Islet precursor cell (in vitro differentiated cells): Measurements from ENCODE around the gene STAT1.
"Not testable (repeated sequence)": the region's sequence is repeated elsewhere in the genome, so short reads cannot be mapped to it uniquely, and the experiment has no call there.

ENCODE experiments used
- DNase-seq: peaks from one replicate; pipeline ENCODE4 v3.0.0-alpha.2; 2018

The STAT1 gene

DNA sequence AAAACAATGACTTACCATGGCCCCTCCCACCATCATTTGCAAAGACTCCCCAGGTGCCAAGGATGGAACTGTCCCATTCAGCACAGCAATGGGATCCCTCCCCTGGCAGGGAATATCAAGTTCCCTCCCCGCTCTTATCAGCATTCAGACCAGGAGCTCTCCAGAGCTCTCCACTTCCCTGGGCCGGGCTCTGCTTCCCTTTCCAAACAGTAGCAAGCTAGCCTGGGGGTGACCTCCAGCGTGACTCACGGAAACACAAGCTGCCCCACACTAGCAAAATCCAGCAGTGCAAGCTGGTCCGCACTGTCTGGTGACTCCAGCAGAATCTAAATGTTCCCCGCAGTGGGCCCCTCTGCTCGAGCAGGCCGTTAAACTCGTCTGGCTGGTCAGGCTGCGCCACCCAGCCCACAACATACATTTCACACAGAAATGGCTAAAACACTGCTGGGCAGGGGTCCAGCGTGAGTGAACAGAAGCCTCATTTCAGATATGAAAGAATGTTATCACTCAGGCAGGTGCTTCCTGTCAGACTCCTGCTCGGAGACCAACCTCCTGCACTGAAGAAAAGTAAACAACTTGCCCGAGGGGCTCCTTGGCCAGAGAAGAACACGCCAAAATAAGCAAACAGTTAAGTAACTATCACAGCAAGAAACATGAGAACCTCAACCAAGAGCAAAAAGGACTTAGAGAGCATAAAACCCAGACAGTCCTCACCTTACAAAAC, 33.9 kb downstream of the STAT1 start:
- peak; percentile 98 for DNase-seq

DNA sequence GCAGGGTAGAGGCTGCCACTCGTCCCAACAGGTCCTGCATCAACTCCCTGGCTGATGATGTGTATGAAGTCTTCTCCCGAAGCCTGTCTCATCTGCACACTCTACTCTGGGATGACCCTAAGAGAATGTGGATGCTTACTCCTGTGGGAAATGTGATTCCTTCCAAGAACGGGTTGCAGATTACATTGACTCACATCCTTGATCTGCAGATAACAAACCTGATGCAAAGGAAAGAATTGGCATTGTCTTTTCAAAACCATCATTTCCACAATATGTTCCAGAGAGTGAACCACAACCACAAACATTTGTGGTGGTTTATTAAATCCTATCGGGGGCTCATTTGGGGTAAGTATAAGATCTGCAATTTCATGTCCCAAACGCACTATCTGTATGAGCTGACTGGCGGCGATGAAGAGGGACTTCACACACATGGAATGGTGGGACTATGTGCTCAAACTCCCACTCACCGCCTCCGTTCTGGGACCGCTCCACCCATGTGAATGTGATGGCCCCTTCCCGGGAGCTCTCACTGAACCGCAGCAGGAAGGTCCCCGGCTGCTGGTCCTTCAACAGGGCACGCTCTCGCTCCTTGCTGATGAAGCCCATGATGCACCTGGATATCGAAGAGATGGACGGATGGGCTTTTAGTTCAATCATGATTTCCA, 35.5 kb downstream of the STAT1 start:
- DNase-seq, result no peak

DNA sequence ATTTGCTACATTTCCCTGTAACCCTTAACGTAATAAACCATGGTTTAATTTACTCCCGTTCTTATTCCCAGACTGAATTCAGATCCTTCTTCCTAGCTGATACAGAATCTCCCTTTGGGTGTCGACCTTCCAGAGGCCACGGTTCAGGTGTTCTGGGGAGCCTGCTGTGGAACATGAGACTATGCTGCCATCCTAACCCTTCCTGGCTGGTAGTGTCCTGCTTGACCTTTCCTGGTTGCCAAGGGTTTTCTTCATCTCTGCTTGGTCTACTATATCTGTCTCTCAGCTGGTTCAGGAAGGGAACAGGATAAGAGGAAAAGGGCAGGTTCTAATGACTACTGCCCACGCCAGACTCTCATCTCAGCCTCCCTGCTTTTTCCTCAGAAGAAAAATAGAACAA, 36.5 kb downstream of the STAT1 start:
- DNase-seq, result no peak

DNA sequence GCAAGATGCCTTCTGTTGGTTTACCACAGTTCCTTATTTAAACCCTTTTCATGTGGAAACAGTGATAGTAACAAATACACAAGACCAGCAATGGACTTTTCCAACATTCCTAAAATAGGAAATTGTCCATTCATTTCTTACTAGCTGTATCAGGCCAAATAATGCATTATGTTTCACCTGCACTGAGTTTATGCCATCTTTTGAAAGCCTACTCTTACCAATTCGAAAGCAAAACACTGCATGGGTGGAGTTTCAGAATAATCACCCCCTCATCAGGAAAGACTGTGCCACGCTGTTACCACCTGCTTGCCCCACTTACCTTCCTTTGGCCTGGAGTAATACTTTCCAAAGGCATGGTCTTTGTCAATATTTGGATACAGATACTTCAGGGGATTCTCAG, 37.5 kb downstream of the STAT1 start:
- DNase-seq, result no peak

DNA sequence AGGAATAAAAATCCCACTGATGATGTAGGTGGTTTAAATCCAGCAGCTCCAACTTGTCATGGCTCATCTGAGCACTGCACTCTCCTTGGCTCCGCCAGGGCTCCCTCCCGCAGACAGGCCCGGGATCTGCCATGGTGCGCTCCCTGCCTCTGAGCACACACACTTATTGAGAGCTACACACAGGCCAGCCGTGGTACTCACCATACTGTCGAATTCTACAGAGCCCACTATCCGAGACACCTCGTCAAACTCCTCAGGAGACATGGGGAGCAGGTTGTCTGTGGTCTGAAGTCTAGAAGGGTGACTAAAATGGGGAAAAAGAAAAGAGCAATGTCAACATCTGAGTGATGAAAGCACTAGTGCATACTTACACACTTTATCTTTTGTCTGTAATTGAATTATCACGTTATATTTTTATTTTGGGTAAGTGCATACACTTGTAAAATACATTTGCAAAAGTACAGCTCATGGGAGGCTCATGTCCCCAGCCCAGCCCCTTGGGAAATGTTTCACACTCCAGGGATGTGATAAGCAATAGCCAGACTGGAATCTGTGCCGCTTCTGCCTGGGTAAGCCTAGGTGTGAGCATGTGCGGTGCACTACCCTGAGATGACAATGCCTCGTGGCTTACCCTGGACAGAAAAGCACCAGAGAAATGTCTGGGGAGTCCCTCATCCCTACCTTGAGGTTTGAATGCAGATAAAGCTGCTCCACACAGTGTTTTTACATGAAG, 39.2 kb downstream of the STAT1 start:
- no peak for DNase-seq

DNA sequence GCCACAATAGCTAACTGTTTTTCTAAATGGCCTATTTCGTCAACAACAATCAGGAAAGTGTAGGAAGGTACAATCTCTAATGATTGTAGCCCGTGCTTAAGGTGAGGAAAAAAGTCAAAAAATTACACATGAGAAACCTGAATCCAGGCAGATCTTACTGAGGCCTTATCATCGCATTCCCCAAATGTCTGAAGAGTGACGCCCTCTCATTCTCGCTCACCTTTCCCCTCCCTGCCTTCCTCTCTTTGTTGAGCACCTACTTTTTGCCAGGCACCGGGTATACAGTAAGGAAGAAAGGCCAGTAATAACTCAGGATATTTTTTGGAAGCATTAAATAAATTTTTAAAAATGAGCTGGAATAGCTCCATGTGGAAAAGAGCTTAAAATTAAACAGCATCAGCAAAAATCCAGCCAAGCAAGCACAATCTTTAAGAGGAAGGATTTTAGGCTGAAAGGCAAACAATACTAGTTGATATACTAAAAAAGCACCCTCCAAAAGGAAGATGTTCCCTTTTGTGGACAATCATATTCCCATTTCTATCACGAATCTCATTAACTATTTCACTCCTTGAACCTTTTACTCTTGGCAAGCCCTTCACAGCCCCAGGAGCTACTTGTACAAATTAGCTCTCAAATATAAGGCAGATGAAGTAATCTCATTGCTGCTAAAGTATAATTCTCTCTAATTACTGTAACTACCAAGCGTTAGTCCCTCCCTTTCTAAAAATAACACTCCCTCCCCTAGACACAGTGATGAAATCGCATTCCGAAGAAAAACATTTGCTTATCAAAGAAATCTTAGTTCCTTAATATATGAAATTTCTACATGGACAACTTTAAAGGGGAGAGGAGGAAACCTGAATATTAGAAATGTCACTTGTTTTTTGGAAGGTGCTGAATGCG, 40.0 kb downstream of the STAT1 start:
- DNase-seq, result no peak

DNA sequence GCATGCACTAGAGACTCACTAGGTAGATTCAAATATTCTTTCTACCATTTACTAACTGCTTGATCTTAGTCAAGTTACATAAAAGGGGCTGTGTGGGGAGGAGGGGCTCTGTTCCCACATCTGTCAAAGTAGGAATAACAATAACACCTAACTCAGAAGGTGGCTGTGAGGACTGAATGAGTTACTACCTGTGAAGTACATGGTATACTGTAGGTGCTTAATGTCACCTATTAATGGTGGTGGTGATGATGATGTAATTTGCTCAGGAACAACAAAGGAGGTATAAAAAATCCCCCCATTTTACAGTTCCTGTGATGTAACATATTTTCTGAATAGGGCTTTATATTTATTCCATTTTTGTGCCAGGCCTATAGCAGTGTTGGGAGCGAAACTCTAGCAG, 40.7 kb downstream of the STAT1 start:
- DNase-seq, result no peak

DNA sequence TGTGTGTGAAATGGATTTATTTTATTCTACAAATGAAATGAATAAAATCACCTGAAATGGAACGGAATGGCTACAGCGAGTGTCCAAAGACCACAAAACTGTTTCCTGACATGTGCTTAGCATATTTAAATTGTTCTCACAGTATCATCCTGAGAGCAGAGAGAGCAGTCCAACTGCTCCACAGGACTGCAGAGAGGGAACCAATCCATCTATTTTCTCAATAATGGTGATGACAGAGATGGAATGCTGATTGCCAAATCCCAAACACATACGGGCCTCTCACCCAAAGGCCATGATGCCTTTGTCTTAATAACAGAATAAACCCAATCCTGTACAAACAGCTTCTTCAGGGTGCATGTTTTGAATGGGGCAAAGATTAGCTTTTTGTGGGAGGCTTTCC, 41.1 kb downstream of the STAT1 start:
- DNase-seq, result no peak

DNA sequence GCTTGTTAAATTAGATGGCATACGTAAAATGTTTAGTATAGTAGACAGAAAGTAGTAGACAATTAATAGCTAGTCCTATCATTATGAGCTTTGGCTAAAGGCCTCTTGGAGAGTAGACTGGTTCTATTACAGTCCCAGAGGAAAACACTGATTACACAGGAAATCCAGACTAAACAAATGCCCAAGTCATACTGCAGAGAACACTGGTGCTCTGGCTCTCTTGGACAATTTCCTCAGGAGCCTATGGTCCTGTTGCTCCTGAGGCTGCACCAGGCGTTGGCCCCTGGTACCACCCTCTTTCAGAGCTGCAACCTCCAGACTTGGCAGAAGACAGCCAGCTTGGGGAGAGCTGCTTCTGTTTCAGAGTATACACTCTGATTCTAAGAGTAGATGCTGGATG, 41.8 kb downstream of the STAT1 start:
- no peak for DNase-seq

DNA sequence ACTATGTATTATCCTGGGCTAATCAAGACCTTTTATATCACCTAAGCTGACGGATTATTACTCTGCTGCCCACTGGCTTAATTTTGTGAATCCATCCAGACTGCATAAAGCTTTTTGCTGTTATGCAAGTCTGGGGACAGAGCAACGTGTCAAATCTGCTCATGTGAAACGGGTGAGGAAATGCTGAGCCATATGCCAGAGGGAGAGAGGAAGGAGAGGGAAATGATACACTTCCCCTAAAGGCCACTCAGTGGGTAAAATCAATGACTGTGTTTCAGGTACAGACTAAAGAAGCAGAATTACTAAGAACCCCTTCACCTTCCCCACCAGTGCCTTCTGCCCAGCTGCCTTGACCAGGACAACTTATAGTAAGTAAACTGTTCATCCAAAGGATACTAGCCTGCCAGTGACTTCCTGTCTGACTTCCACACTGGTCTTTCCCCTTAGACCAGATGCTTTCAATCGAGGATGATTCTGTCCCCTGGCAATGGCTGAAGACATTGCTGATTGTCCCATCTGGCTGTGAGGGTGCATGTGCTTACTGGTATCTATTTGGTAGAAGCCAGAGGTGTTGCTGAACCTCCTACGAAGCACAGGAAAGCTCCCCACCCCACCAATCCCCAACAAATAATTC, 43.0 kb downstream of the STAT1 start:
- DNase-seq, result no peak

DNA sequence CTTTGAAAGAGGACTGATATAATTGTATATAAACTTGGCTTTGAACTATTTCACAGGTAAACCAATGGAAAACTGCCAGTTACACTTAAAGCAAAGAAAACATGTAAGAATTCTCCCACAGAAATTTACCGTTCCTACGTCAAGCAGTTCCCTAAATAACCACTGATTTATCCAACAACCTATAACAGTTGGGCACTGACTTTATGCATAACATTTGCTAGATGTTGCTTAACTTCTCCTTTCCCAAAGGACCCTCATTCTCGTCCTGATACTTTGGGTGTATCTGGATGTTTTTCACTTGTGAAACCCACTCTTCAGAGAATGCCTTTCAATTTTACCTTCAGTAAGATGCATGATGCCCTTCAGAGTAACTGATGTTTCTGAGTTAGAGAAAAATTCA, 43.8 kb downstream of the STAT1 start:
- no peak for DNase-seq

DNA sequence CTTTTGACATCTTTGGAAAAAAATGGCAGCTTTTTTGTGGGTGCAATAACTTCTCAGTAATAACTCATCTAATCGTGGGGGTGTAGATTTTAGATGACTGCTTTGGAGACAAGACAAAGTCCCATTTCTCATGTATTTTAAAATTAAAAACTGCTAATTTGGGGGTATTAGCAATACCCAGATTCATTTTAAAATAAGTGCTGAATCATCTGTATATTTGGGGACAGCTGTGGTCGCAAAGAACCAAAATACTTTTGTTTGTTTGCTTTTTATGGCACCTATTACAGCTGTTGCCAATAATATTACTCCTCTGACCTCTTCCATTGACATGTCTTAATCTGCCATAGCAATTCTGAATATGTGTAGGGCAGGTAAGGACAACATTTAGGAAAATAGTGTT, 45.4 kb downstream of the STAT1 start:
- no peak for DNase-seq

DNA sequence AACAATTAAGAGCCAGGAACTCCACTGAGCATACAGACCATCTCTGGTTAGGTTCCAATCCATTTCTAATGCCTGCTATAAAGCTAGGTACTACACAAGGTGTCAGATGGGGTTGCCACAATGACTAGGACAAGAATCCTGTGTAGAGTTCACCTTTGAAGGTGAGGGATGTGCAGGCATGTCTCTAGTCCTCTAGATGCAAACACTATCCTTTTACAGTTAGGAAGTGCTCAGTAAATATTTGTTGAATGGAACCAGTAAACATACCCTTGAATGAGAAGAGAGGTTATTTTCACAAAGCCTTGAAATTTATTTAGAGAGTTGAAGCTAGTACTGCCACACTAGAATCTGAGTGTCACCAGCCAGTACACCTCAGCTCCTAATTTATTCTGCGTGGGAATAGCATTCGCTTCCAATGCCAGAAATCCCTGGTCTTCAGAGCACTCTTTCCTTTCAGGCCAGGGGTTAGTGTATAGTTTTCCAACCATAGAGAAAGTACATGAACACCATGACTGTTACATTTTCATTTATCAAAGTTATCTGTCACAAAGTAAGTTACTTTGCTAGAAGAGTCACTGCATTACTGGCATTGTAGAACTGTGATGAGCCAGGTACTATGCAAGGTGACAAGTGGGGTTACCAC, 48.3 kb downstream of the STAT1 start:
- DNase-seq, result no peak

DNA sequence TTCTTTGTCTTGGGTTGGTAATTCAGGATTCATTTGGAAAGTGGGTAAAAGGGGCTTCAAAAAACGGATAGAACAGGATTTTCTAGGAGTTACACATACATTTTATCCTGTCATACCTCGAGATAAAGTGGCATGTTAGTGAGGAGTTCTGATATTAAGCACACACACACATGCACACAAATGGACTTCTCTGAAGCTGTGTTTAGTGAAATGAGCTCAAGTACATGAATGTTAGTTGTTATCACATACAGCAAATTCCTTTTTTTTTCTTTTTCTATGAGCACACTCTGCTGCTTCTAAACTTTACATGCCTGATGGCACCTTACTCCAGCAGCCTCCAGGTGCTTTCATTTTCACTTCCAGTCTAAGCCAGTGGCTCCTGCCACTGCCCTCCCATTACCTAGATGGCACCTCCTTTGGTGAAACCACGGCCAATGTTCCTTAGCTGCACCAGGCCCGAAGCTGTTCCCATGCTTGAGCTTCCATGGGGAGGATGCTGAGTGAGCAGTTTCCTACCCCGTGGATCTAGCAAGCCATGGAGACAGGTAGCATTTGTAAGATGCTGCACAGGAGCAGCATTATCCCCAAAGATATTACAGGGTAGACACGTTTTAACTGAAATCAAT, 49.7 kb downstream of the STAT1 start:
- DNase-seq, result no peak

DNA sequence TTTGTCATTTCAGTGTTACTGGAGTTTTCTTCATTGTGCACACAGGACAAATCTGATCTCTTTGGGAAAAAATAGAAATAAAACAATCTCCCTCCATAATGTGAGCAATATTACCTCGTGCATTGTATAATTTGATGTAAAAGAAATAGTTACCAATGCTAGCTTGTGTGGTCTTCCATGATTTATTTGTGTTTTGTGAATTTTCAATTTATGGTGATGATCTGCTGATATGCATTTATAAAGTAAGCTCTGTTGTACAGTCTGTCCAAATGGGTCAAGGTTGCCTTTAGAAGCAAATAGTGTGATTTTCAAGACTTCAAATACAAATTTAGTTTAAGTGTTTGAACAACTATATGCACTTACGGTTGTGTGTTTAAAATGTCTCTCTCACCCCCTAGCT, 50.9 kb downstream of the STAT1 start:
- no peak for DNase-seq

DNA sequence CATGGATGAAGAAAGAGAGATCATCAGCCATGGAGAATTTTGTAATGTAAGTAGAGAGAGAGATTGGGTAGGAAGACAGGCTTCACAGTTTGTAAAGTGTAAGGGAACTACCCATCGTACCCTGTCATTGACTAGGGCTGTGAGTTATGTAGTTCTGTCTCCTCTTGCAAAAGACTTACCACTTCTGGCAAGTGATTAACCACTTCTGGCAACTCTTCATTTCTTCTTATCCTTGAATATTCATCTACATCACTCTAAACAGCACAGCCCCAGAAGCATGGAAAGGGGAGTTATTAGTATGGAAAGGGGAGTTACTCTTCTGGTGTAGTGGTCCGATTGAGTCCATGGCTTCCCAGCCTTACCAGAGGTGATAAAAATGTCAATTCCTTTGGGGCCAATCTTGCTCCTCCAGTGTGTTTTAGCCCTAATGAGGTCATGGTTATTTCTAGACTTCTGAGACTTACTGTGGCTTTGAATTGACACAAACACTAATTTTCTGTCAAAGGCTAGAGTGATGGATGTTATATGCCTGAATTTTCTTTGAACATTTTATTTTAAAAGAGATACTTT, 52.0 kb downstream of the STAT1 start:
- DNase-seq, result no peak

DNA sequence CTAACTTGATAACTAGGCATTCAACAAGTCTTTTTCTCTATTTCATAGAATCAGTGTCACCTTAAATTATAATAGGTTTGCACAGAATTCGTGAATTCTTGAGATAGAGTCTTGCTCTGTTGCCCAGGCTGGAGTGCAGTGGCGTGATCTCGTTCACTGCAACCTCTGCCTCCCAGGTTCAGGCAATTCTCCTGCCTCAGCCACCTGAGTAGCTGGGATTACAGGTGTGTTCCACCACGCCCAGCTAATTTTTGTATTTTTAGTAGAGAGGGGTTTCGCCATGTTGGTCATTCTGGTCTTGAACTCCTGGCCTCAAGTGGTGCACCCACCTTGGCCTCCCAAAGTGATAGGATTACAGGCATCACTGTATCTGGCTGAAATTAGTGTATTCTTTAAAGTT, 52.9 kb downstream of the STAT1 start:
- not testable (repeated sequence) for DNase-seq

DNA sequence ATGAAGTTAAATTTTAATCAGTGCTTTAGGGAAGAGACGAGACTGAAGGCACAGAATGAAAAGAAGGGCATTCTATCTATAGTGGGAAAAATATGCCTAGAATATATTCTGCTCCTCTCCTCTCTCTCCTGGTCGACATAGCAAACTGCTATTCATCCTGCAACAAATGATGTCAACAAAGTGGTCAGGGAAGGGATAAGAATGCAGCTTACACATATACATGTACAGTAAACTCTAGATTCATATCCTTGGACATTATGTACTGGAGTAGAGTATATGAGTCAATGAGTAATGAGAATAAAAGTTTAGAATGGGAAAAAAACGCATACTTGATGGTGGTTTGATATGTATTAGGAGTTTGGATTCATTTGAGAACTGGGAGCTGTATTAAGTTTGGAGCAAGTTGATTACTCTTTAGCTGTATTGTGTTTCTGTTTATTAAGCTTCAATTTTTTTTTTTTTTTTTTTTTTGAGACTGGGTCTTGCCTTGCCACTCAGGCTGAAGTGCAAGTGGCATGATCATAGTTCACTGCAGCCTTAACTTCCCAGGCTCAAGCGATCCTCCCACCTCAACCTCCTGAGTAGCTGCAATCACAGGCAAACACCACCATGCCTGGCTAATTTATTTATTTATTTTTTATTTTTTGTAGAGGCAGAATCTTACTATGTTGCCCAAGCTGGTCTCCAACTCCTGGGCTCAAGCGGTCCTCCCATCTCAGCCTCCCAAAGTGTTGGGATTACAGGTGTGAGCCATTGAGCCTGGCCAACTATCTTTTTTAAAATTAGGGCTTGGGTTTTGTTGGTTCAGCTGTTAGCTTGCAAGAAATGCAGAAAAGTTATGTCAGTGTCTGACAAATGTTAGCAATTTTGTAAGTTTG, 53.8 kb downstream of the STAT1 start:
- DNase-seq, result no peak

DNA sequence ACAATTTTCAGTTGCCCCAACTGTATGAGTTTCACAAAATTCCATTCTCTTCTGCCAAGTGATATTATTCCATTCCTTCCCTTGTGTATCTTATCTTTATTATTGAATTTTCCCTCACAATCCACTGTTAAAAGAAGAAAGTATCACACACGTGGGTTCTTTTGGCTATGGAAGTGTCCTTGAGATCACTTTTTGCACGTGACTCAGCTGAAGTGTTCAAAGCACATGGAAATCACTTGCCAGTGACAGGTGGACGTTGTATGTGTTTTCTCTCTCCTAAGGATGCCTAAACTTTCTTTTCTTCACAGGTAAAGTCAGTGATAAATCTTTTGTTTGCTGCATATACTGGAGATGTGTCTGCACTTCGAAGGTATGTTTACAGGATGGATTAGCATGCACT, 60.7 kb downstream of the STAT1 start:
- no peak for DNase-seq

DNA sequence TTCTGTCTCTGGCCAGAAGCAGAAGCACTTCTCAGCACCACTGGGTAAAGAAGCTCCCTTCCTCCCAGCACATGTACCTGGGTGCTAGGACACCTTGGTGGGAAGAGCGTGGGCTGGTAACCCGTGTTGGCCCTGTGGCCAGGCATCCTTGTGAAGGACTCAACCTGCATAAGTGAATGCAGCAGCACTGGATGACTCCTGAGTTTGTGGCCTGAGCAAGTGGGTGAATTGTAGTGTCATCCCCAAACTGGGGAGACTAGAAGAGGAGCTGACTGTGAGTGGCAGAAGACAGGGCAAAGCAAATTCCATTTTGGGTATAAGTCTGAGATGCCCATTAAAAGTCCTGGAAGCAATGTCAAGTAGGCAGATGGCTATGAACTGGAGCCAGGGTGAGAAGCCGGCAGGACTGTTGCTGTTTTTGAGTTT, 63.4 kb downstream of the STAT1 start:
- DNase-seq, result no peak
